Skeletal muscle cell (primary cell): ENCODE measurements around the gene EFNA3.

Experiments
- DNase-seq: peaks from one replicate; pipeline ENCODE4 v3.0.0-alpha.2; 2010; ENCODE audit warnings: low read depth
- H3K4me3 ChIP-seq: 2 replicates; pipeline ENCODE4 v1.5.1; 2011; ENCODE audit warnings: low read depth, mild to moderate bottlenecking, control low read depth, low read length, moderate library complexity

Gene EFNA3

GRCh38 chr1:155044812-155045657 lies 33.6 kb upstream of the EFNA3 start:
- no peak overlapping the region for H3K4me3 ChIP-seq
- no peak for DNase-seq

- no peak overlapping the region for H3K4me3 ChIP-seq
- no peak for DNase-seq
Observed at GRCh38 chr1:155048449-155049334, 29.9 kb upstream of the EFNA3 start.

DNA sequence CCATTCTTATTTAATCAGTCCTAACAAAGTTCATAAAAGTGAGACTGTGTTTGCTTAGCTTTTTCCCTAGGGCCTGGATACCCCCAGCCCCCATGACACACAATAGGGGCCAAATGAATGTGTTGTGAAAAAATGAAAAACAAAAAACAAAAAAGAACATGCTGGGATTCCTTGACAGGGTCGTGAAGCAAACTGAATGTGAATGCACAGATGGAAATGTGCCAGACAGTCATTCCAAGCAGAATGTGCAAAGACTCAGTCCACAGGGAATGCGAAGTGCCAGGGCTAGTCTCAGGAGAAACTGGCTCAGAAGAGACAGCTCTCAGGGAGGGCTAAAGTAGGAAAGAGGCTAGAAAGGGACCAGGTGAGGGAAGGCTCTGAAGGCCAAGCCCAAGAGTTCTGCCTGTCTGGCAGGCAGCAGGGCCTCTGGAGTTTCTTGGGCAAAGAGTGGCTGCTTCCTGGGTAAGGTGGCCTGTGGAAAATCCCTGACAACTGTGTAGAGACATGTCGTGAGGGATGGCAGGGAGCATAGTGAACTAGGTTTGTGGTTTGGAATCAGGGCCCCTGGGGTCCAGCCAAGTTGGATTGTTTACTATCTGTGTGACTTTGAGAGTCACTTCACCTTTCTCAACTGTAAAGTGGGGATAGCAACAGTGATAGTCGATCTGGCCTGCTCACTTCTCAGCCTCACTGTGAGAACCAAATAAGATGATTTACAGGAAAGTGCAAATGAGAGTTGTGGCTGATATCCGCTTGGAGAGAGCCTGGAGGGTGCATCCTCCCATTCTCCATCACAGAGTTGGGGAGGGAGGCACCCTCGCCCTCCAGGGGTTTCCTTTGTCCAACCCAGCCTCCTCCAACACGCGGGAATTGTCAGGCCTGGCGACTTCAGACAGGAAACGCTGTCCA lies 28.7 kb upstream of the EFNA3 start:
- no peak for DNase-seq
- peak overlapping the region; percentile 83 for H3K4me3 ChIP-seq

DNA sequence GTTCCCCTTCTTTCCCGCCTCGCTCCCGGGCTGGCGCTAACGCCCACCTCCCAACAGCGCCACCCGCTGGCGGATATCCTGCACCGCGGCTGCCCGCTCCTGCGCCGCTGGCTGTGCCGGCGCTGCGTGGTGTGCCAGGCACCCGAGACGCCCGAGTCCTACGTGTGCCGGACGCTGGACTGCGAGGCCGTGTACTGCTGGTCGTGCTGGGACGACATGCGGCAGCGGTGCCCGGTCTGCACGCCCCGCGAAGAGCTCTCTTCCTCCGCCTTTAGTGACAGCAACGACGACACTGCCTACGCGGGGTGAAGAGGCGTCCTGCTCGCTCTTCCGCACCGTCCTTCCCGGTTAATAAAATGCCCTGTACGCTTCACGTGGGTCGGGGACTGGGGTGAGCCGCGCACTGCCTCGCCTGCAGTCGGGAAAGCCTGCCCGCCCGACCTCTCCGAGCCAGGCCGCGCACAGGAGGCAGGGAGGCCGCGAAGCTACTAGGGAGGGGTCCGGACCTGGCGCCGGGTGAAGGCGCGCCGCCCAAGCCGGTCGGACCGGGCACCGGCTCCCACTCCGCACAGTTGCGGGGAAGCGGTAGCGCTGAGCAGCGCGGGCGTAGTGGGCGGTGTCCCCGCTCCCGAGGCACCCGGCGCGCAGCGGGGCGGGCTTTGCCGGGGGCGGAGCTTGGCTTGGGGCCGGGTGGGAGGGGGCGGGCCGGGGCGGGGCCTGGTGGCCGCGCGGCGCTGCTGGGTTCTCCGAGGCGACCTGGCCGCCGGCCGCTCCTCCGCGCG lies 27.9 kb upstream of the EFNA3 start, which contains the start of gene ADAM15:
Gene ADAM15 (plus strand): TSS at position 757 of the 782 bp plus-strand sequence. CDS start 71 bp downstream, outside the sequence.
- H3K4me3 ChIP-seq = peak within 1 kb of the TSS; percentile 83
- DNase-seq = no peak

DNA sequence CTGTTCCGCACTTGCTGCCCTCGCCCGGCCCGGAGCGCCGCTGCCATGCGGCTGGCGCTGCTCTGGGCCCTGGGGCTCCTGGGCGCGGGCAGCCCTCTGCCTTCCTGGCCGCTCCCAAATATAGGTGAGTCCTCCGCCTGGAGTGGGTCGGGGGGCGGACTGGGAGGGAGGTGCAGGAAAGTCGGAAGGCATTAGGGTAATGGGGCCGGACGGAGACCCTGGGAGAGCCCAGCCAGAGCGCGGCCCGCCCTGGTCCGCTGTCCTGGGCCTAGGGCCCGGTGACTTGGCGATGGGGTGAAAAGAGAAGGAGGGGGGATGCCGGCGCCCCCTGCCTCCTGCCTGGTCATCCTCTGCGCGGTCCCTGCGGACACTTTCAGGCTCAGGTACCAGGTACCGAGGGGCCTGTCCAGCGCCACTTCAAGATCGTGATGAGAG lies 27.3 kb upstream of the EFNA3 start:
- H3K4me3 ChIP-seq = peak overlapping the region; percentile 83
- no peak for DNase-seq

DNA sequence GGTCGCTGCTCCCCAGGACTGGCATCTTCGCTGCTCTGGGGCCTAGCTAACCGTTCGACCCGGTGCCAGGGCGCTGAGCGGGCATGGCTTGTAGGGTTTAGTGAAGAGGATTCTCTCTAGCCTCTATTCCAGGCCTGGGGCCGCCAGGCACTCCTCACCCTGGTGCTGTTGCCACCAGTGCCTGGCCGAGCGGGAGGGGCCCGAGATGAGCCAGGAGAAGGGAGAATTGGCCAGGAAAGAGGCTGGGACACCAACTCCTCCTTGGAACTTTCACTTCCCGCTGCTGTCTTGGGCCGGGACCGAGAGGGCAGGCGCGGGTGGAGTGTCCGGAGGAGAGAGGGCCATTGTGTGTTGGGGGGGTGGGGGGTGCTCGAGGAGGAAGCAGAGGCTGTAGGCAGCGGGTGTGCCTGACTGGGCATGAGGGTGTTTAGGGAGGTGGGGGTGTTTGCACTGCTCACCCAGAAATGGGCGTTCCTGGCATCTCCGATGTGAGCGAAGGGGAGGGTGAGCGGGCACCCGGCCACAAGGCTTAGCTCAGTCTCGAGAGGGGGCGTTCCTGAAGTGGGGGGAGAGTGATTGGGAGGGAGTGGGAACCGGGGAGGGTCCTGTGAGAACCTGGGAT lies 26.7 kb upstream of the EFNA3 start:
- H3K4me3 ChIP-seq = peak overlapping the region; percentile 83
- DNase-seq = no peak

DNA sequence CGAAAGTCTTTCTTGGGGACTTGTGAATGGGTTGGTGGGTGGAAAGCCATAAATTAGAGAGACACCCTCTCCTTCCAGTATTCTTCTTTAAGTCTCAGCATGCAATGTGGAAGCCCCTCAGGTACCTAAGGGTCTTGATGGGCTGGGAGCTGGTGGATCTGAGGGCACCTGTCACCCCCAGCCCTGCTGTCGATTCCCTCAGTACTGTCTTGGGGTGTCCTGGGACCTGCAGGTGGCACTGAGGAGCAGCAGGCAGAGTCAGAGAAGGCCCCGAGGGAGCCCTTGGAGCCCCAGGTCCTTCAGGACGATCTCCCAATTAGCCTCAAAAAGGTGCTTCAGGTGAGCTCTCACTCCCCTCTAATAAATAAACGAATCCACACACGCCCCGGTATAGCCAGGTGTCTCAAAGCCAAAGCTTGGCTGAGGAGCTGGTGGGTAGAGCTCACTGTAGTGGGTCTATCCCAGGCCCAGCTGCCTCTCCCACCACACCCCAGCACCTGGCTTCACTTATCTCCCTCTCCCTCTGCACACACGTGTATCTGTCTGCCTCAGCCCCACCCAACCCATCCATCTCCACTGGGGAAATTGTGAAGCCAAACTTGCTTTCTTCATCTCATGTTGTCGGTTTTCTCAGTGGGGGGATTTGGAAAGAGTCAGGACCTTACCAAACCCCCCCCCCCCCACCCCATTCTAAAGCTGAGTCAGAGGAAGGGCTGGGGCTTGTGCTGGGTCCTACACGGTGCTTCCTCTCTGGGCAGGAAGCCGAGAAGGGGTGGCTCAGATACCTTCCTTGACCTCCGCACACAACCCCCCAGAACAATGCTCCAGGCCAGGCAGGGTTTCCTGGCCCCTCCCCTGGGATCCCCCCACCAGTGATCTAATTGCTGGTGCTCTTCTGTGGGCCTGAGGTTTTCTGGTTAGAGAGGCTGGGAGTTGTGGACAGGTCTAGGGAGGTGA lies 25.9 kb upstream of the EFNA3 start:
- peak overlapping the region; percentile 83 for H3K4me3 ChIP-seq
- DNase-seq = no peak

DNA sequence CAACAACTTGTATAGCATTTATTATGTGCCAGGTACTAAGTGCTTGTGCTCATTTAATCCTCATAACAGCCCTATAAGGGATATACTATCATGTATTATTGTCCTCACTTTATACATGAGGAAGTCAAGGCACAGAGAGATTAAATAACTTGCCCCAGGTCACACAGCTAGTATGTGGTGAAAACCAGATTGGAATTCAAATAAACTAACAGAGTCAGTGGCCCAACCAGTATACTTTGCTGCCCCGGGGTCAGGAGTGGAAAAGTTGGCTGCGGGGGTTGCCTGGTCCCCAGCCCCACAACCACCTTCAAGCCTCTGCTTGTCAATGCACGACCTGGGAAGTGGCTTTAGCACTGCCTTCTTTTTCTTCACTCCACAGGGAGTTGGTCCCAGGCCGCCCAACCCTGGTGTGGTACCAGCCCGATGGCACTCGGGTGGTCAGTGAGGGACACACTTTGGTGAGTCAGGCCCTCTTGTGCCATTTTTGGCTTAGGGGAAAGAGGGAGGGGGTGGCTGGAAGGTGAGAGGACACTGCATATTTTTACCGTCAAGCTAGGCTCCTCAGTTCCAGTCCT lies 25.0 kb upstream of the EFNA3 start:
- H3K4me3 ChIP-seq = no peak overlapping the region
- DNase-seq = no peak

GRCh38 chr1:155057104-155057503 lies 21.5 kb upstream of the EFNA3 start:
- no peak for DNase-seq
- no peak overlapping the region for H3K4me3 ChIP-seq

DNA sequence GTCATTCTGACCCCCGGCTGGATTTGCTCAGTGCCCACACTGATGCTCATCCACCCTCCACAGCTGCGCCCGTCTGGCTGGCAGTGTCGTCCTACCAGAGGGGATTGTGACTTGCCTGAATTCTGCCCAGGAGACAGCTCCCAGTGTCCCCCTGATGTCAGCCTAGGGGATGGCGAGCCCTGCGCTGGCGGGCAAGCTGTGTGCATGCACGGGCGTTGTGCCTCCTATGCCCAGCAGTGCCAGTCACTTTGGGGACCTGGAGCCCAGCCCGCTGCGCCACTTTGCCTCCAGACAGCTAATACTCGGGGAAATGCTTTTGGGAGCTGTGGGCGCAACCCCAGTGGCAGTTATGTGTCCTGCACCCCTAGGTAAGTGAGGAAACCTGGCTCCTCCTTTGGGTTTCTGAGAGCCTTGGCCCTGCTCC lies 20.8 kb upstream of the EFNA3 start:
- DNase-seq = no peak
- H3K4me3 ChIP-seq = no peak overlapping the region

GRCh38 chr1:155060736-155061135 lies 17.9 kb upstream of the EFNA3 start:
- DNase-seq = no peak
- no peak overlapping the region for H3K4me3 ChIP-seq

DNA sequence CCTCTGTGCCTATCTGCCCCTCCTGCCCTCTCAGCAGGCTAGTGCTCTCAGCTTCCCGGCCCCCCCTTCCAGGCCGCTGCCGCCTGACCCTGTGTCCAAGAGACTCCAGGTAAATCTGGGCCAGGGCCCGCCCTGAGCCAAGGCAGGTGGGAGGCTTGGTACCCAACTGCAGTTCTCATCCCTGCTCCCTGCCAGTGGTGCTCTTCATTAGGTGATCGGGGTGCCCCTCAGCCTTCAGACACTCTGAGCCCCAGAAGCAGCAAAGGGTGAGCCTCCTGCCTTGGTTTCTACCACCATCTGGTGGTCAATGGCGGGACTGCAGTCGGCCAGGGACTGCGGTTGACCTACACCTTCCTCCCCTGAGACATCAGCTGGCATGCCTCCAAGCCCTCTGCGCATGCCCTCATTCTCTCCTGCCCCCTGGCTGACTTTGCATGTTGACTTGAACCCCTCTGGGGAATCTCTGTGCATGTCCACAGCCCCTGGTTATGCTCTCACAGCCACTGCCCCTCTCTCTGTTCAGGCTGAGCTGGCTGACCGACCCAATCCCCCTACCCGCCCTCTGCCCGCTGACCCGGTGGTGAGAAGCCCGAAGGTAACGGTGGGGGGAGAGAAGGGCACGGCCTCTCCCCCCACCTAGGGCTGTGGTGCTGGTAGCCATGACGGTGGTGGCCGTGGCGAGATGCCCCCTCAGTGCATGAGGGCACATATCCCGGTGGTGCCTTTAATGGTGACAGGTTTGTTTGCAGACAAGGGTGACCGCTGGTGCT lies 17.1 kb upstream of the EFNA3 start:
- DNase-seq = no peak
- H3K4me3 ChIP-seq = no peak overlapping the region

DNA sequence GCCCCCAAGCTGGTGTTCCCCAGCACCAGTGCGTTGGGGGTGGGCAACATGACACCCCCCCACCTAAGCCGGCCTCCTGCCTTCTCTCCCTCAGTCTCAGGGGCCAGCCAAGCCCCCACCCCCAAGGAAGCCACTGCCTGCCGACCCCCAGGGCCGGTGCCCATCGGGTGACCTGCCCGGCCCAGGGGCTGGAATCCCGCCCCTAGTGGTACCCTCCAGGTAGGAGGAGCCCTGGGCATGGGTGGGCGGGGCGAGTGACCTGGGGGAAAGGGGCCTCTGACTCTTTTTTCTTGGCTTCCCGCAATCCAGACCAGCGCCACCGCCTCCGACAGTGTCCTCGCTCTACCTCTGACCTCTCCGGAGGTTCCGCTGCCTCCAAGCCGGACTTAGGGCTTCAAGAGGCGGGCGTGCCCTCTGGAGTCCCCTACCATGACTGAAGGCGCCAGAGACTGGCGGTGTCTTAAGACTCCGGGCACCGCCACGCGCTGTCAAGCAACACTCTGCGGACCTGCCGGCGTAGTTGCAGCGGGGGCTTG lies 16.4 kb upstream of the EFNA3 start:
- DNase-seq = no peak
- no peak overlapping the region for H3K4me3 ChIP-seq

DNA sequence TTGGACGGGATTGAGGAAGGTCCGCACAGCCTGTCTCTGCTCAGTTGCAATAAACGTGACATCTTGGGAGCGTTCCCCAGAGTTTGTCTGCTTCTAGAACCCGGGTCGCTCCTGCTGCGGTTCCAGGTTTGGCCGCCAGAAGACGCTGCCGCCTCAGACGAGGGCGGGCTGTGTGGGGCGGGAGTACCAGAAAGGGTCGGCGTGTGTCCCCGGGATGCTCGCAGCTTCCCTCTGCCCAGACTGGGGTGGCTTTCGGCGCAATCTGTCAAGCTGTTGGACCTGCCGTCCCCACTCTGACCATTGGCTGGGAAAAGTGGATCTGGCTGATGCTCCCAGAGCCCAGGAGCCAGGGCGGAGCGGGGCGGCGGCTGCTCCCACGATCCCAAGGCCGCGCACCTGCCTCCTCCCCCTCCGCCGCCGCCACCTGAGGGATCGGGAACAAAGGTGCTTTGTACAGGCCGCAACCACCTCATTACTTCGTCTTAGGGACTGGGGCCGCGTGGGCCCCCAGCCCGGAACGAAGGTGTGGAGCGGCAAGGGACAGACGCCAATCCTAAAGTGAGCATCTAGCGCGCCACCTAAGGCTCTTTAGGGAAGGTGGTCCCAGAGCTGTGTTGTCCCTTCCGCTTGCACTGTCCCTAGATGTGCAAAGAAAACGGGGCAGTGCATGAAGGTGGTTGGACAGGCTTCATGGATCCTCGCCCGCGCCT lies 15.8 kb upstream of the EFNA3 start:
- H3K4me3 ChIP-seq = peak overlapping the region; percentile 90
- no peak for DNase-seq

DNA sequence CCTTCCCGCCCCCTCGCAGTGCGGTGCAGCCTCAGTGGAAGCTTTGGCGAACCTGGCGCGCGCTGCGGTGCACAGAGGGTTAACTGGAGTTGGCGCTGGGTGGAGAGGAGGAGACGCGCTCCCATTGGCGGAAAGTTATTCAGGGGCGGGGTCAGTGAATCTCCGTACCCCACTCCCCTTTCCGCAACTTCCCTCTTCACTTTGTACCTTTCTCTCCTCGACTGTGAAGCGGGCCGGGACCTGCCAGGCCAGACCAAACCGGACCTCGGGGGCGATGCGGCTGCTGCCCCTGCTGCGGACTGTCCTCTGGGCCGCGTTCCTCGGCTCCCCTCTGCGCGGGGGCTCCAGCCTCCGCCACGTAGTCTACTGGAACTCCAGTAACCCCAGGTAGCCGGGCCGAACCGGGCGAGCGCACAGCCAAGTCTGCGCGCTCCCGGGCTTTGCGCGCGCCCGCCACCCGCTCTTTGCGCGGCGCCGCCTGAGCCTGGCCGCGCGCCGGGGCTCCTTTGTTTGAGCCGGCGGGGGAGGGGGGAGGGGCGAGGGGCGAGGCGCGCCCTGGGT lies 15.0 kb upstream of the EFNA3 start, which contains the start of gene EFNA4:
Gene EFNA4 (plus strand): TSS at position 191 of the 561 bp plus-strand sequence. CDS start 84 bp downstream, at position 275.
- peak; percentile 43 for DNase-seq
- peak within 1 kb of the TSS; percentile 90 for H3K4me3 ChIP-seq
